HL-60/S4 treated with phorbol 12-myristate 13-acetate at 8.2 ng/mL for 4 days and 3 days (cell line): ENCODE data around the gene GLTP.

Source experiments
- in situ Hi-C: fragments of 300-500 bp; cut with MboI; formaldehyde crosslinking; loops from 2 replicates; pipeline ENCODE4 v1.15.0; 2022; ENCODE audit warnings: low sequenced_read_pairs

Gene GLTP

GRCh38 chr12:109803678-109804077 lies 76.7 kb downstream of the GLTP start:
- in situ Hi-C loops = no loop called here

- in situ Hi-C loops = no loop called here
Measured at GRCh38 chr12:109802828-109803227, 77.5 kb downstream of the GLTP start.
